ENCODE results near the gene ATP1B1. TPM values are rescaled to one million over a fixed set of nuclear protein-coding genes. Genes with fewer than 3 reads are reported as not detected.

The ATP1B1 gene
- polyA plus RNA-seq, 3 donors = 10.2 to 49.6 (median 22.4) TPM

- no peak overlapping the region for H3K27ac ChIP-seq (ENCODE audit: low read depth, low read length)
- 76 to 80% (median 78%) methylated on average over 4 of the region's 4 CpGs for WGBS, 3 donors
Observed at GRCh38 chr1:169090900-169091311, 15.6 kb upstream of the ATP1B1 start.

DNA sequence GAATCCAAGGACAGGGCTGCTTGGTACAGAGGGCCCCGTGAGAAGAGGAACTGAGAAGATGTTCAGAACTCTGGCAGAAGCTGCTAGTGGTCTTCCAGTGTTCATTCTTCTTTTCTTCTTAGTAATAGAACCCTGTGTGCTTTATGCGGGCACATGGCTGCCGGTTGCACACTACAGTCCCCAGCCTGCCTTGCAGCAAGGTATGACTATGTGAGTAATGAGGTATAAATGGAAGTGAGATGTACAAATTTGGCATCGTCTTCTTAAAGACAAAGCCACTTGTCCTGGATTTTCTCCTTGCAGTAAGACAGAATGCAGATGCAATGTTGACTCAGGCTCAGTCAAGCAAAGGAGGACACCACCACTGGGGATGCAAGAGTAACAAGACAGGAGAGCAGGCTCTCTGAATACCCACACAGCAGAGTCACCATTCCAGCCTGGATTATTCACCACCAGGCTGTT is 15.0 kb upstream of the ATP1B1 start:
- no peak overlapping the region for H3K27ac ChIP-seq (ENCODE audit: low read depth, low read length)
- 83 to 93% (median 91%) methylated on average over 4 of the region's 4 CpGs for WGBS, 3 donors

GRCh38 chr1:169092399-169092798 is 14.1 kb upstream of the ATP1B1 start:
- WGBS, 3 donors = 94 to 96% (median 95%) methylated on average over 2 of the region's 2 CpGs
- no peak overlapping the region for H3K27ac ChIP-seq (ENCODE audit: low read depth, low read length)

- 68 to 78% (median 71%) methylated on average over 4 of the region's 4 CpGs for WGBS, 3 donors
- H3K27ac ChIP-seq (ENCODE audit: low read depth, low read length) = no peak overlapping the region
Observed at GRCh38 chr1:169094897-169095569, 11.5 kb upstream of the ATP1B1 start.

DNA sequence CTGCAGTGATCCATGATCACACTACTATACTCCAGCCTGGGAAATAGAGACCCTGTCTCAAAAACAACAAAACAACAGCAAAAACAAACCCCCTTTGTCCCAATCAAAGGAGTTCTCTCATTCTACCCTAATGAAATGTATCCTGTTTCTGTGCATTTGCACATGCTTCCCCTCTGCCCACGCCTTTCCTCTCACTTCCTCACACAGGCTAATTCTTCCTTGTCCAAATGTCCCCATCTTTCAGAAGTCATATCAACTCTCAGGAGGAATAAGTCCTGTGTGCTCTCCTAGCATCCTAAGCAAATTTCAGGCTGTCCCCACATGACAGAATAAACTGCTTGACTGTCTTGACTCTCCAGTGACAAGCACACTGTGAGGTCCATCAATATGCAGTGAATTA is 8.1 kb upstream of the ATP1B1 start:
- 63 to 91% (median 74%) methylated on average over 1 of the region's 1 CpG for WGBS, 3 donors
- no peak overlapping the region for H3K27ac ChIP-seq (ENCODE audit: low read depth, low read length)

DNA sequence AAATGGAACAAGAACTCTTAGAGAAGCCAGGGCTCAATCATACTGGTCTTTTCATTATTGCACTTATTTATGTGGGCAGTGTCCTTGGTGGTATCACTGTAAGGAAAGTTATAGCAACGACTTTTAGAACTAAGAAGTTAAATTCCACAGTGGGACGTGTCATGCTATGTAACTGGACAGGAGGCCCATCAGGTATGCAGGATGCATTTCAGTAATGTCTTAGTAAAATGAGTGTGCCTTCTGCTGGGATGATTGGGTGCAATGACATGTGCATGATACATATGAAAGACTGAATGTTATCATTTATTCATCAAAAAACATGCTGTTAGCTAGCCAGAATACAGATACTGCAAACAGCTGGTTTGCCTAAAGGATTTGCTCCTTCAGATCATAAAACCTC is 6.9 kb upstream of the ATP1B1 start:
- H3K27ac ChIP-seq (ENCODE audit: low read depth, low read length) = no peak overlapping the region
- 66 to 87% (median 81%) methylated on average over 2 of the region's 2 CpGs for WGBS, 3 donors

DNA sequence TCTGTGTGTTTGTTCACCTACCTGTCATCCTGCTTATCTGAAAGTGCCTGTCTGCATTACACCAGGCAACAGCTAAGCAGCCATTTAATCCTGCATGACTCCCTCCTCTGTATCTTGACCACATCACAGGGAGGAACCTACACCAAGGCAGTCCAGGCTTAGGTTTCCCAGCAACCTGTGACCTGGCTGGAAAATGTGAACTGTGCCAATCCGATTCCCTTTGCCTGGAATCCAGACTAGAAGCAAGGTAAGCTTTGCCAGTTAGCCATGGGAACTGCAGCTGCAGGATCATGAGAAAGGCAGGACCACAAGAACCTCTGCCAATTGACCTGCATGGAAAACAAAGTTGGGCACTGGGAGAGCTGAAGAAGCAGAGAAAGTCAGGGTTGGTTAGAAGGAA is 6.3 kb upstream of the ATP1B1 start:
- H3K27ac ChIP-seq (ENCODE audit: low read depth, low read length) = no peak overlapping the region
- 34 to 78% (median 74%) methylated on average over 1 of the region's 1 CpG for WGBS, 3 donors

- no peak overlapping the region for H3K27ac ChIP-seq (ENCODE audit: low read depth, low read length)
- WGBS, 3 donors = 30 to 83% (median 80%) methylated on average over 3 of the region's 3 CpGs
Observed at GRCh38 chr1:169100651-169101088, 5.8 kb upstream of the ATP1B1 start.

DNA sequence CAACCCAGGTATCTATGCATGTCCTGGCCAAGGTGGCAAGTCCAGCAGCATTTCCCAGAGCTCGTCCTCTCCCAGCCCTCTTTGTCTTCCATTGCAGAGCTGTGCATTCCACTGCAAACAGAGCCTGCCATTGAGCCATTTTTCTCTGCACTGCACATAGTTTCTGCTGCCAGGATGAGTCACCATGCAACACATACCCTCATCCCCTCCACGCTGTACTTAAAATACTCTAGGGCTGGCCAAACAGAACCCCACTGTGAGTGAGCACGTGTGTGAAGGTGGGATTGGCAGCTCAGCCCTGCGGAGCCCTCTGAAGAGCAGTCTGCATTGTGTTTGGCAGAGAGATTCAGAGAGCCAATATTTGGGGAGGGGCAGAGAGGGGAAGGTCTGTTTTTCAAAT is 3.9 kb upstream of the ATP1B1 start:
- WGBS, 3 donors = 34 to 52% (median 40%) methylated on average over 4 of the region's 4 CpGs
- no peak overlapping the region for H3K27ac ChIP-seq (ENCODE audit: low read depth, low read length)

- 49 to 89% (median 86%) methylated on average over 5 of the region's 5 CpGs for WGBS, 3 donors
- H3K27ac ChIP-seq (ENCODE audit: low read depth, low read length) = no peak overlapping the region
Observed at GRCh38 chr1:169103002-169103401, 3.5 kb upstream of the ATP1B1 start.

- WGBS, 3 donors = 38 to 67% (median 67%) methylated on average over 6 of the region's 6 CpGs
- no peak overlapping the region for H3K27ac ChIP-seq (ENCODE audit: low read depth, low read length)
Observed at GRCh38 chr1:169103480-169103893, 3.0 kb upstream of the ATP1B1 start.

- 39 to 65% (median 55%) methylated on average over 6 of the region's 6 CpGs for WGBS, 3 donors
- no peak overlapping the region for H3K27ac ChIP-seq (ENCODE audit: low read depth, low read length)
Observed at GRCh38 chr1:169105087-169105433, 1.4 kb upstream of the ATP1B1 start.

DNA sequence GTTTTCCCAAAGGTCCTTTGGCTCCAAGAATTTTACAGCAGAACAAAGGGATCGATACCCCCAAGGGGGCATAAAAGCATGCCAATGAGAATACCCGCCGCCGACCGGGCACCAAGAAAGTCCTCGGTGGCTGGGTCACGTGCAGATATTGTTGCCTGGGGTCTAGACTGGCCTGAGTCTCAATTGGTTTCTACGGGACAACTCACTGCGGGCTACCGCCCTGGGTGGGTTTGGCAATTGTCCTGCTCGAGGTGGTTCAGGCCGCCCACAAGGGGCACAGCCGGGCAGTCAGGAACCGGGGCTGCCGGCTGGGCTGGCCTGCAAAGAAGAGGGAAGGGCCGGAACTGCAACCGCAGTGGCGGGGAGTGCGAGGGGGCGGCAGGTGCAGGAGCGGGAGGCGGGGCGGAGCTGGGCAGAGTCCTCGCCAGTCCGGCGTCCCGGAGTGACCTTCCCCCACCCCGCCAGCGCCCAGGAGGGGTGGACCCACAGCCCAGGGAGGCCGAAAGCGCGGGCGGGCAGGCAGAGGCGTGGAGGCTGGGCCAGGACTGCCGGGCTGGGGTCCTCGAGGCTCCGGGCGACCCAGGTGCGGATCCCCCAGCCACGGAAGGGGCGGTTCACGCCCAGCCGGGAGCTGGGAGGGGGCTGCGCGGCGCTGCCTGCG is 926 bp upstream of the ATP1B1 start:
- H3K27ac ChIP-seq (ENCODE audit: low read depth, low read length) = no peak overlapping the region
- 1 to 4% (median 2%) methylated on average over 29 to 47 of the region's 47 CpGs for WGBS, 3 donors

GRCh38 chr1:169106921-169107602 is 572 bp downstream of the ATP1B1 start:
- H3K27ac ChIP-seq (ENCODE audit: low read depth, low read length) = no peak overlapping the region
- WGBS, 3 donors = 1 to 3% (median 2%) methylated on average over 39 to 41 of the region's 41 CpGs

GRCh38 chr1:169107603-169108208 is 1.2 kb downstream of the ATP1B1 start:
- WGBS, 3 donors = 28 to 42% (median 33%) methylated on average over 9 of the region's 9 CpGs
- no peak overlapping the region for H3K27ac ChIP-seq (ENCODE audit: low read depth, low read length)

GRCh38 chr1:169108223-169108622 is 1.7 kb downstream of the ATP1B1 start:
- no peak overlapping the region for H3K27ac ChIP-seq (ENCODE audit: low read depth, low read length)
- 51 to 68% (median 57%) methylated on average over 2 of the region's 2 CpGs for WGBS, 3 donors

GRCh38 chr1:169108863-169109560 is 2.5 kb downstream of the ATP1B1 start:
- H3K27ac ChIP-seq (ENCODE audit: low read depth, low read length) = no peak overlapping the region
- WGBS, 3 donors = 47 to 76% (median 71%) methylated on average over 10 of the region's 10 CpGs

DNA sequence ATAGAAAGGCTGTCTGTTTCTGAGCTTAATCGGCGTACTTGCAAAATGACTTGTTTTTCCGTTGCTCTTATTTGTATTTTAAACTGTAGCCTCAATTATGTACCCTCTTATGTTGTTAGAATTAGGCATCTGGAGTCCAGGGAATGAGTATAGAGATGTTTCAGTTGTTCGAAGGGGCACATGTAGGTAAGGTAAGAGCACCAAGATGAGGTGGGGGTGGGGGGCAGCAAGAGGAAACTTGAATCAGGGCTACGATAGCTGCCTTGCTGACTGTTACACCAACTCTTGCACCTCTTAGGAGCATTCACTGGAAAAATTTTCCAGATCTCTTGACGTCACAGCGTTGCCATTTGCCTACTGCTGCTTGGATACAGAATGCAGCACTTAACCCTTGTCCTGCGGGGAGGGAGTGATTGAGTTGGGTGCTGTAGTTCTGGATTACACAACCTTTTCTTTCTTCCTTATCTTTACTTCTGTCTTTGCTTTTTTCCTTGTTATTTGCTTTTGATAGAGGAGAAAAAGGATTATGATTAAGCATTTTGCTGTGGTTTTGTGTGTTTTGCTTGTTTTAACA is 3.2 kb downstream of the ATP1B1 start:
- no peak overlapping the region for H3K27ac ChIP-seq (ENCODE audit: low read depth, low read length)
- WGBS, 3 donors = 25 to 60% (median 39%) methylated on average over 8 of the region's 8 CpGs
